GM12873 (cell line): ENCODE data around the gene PSORS1C1.
A peak's percentile ranks its signal among the peaks of the same experiment; 100 is the strongest.

Experiments
- CTCF ChIP-seq: IDR thresholded peaks from 2 replicates; pipeline ENCODE4 v1.5.1; 2012; ENCODE audit warnings: low read depth, mild to moderate bottlenecking, moderate library complexity, low read length, control low read depth; ENCODE audit not compliant: insufficient read depth; ENCODE audit errors: missing control alignments

The PSORS1C1 gene

GRCh38 chr6:31157513-31158139 is 43.0 kb downstream of the PSORS1C1 start, which contains the start of gene CCHCR1:
Gene CCHCR1, minus strand, starts transcription at chr6:31157802. Its CDS starts 202 bp downstream, at chr6:31157600.
- TF ChIP-seq CTCF = no peak

GRCh38 chr6:31158140-31158862 is 43.7 kb downstream of the PSORS1C1 start, which contains the start of gene TCF19:
Gene TCF19, plus strand, starts transcription at chr6:31158589. Its CDS starts 881 bp downstream, at chr6:31159470.
- no peak for TF ChIP-seq CTCF

GRCh38 chr6:31158863-31159855 is 44.6 kb downstream of the PSORS1C1 start:
- TF ChIP-seq CTCF = peak; percentile 34

GRCh38 chr6:31161216-31162126 is 46.9 kb downstream of the PSORS1C1 start:
- no peak for TF ChIP-seq CTCF

- no peak for TF ChIP-seq CTCF
These were observed 48.0 kb downstream of the PSORS1C1 start for GRCh38 chr6:31162463-31163165.

- no peak for TF ChIP-seq CTCF
These were observed 49.3 kb downstream of the PSORS1C1 start for GRCh38 chr6:31163922-31164321.
